ENCODE measurements around the gene AGAP2. TPM values are rescaled to one million over a fixed set of nuclear protein-coding genes. Genes with fewer than 3 reads are reported as not detected.
"Not testable (repeated sequence)": the region's sequence is repeated elsewhere in the genome, so short reads cannot be mapped to it uniquely, and the experiment has no call there.

AGAP2 gene
- total RNA-seq, 1 donor from 2014 or later: 0.29 TPM

GRCh38 chr12:57688931-57689330 lies 49.6 kb downstream of the AGAP2 start:
- H3K9me3 Mint-ChIP-seq (ENCODE audit: low read depth): peaks cover 7% of the 10 kb centered on the region
- H3K4me3 Mint-ChIP-seq (ENCODE audit: low read depth): no peak overlapping the region
- peaks cover 66% of the 10 kb centered on the region for H3K27me3 Mint-ChIP-seq
- H3K27ac Mint-ChIP-seq: no peak overlapping the region
- TF ChIP-seq CTCF (IDR thresholded peaks at IDR 0.05; ENCODE audit: unreplicated experiment): no peak
- H3K4me1 Mint-ChIP-seq (ENCODE audit: low read depth): no peaks in the 10 kb centered on the region
- DNase-seq (ENCODE audit: low spot score, unreplicated experiment): no peak
- H3K36me3 Mint-ChIP-seq (ENCODE audit: insufficient read depth): no peaks in the 10 kb centered on the region

GRCh38 chr12:57687862-57688261 lies 50.7 kb downstream of the AGAP2 start:
- no peak for DNase-seq (ENCODE audit: low spot score, unreplicated experiment)
- TF ChIP-seq CTCF (IDR thresholded peaks at IDR 0.05; ENCODE audit: unreplicated experiment): no peak
- Mint-ChIP-seq H3K27ac (no peak overlapping the region), H3K36me3 (ENCODE audit: insufficient read depth) (no peaks in the 10 kb centered on the region), H3K27me3 (peaks cover 68% of the 10 kb centered on the region), H3K4me3 (ENCODE audit: low read depth) (no peak overlapping the region), H3K4me1 (ENCODE audit: low read depth) (no peaks in the 10 kb centered on the region), H3K9me3 (ENCODE audit: low read depth) (peaks cover 7% of the 10 kb centered on the region)

GRCh38 chr12:57679697-57680096 lies 58.8 kb downstream of the AGAP2 start:
- H3K4me3 Mint-ChIP-seq (ENCODE audit: low read depth): no peak overlapping the region
- DNase-seq (ENCODE audit: low spot score, unreplicated experiment): no peak
- TF ChIP-seq CTCF (IDR thresholded peaks at IDR 0.05; ENCODE audit: unreplicated experiment): no peak
- H3K4me1 Mint-ChIP-seq (ENCODE audit: low read depth): no peaks in the 10 kb centered on the region
- H3K9me3 Mint-ChIP-seq (ENCODE audit: low read depth): peaks cover 5% of the 10 kb centered on the region
- no peak overlapping the region for H3K27ac Mint-ChIP-seq
- H3K27me3 Mint-ChIP-seq: peaks cover 20% of the 10 kb centered on the region
- H3K36me3 Mint-ChIP-seq (ENCODE audit: insufficient read depth): no peaks in the 10 kb centered on the region

- H3K4me3 Mint-ChIP-seq (ENCODE audit: low read depth); H3K9me3 Mint-ChIP-seq (ENCODE audit: low read depth); H3K4me1 Mint-ChIP-seq (ENCODE audit: low read depth); H3K36me3 Mint-ChIP-seq (ENCODE audit: insufficient read depth); DNase-seq (ENCODE audit: low spot score, unreplicated experiment); H3K27ac Mint-ChIP-seq: not testable (repeated sequence)
- H3K27me3 Mint-ChIP-seq: peaks cover 12% of the 10 kb centered on the region
These were observed 60.6 kb downstream of the AGAP2 start for GRCh38 chr12:57677947-57678346.

GRCh38 chr12:57674691-57675090 lies 63.9 kb downstream of the AGAP2 start:
- no peak for TF ChIP-seq CTCF (IDR thresholded peaks at IDR 0.05; ENCODE audit: unreplicated experiment)
- Mint-ChIP-seq H3K4me3 (ENCODE audit: low read depth) (no peak overlapping the region), H3K27ac (no peak overlapping the region), H3K4me1 (ENCODE audit: low read depth) (no peaks in the 10 kb centered on the region), H3K27me3 (peaks cover 7% of the 10 kb centered on the region), H3K36me3 (ENCODE audit: insufficient read depth) (no peaks in the 10 kb centered on the region), H3K9me3 (ENCODE audit: low read depth) (no peaks in the 10 kb centered on the region)
- no peak for DNase-seq (ENCODE audit: low spot score, unreplicated experiment)

Small RNA genes within 50 kb of the gene (microRNA-seq; reads per million reads assigned to microRNA genes)
- gene MIR6759 (ENCODE audit: borderline number of aligned reads, unreplicated experiment): not detected

Other genes with a start within 250 kb of the AGAP2 start
- gene DDIT3, start 218.2 kb downstream of the AGAP2 start, total RNA-seq: 15.7 and 18.5 TPM in 2 replicates
- gene MBD6, start 215.9 kb downstream of the AGAP2 start, total RNA-seq: 158 and 159 TPM in 2 replicates
- gene DCTN2, start 191.6 kb downstream of the AGAP2 start, total RNA-seq: 144 and 153 TPM in 2 replicates
- 2.5 and 2.8 TPM in 2 replicates for gene KIF5A, start 188.7 kb downstream of the AGAP2 start, total RNA-seq
- gene PIP4K2C, start 147.6 kb downstream of the AGAP2 start, total RNA-seq: 38.4 and 39.0 TPM in 2 replicates
- 79.9 and 83.0 TPM in 2 replicates for gene DTX3, start 133.9 kb downstream of the AGAP2 start, total RNA-seq
- gene ARHGEF25, start 127.3 kb downstream of the AGAP2 start, total RNA-seq: 17.0 and 18.4 TPM in 2 replicates
- gene B4GALNT1, start 105.5 kb downstream of the AGAP2 start, total RNA-seq: 0.73 and 1.1 TPM in 2 replicates
- 197 and 204 TPM in 2 replicates for gene OS9, start 44.6 kb downstream of the AGAP2 start, total RNA-seq
- gene TSPAN31, start 6.3 kb upstream of the AGAP2 start, total RNA-seq: 24.2 and 31.3 TPM in 2 replicates
- 194 and 208 TPM in 2 replicates for gene CDK4, start 13.6 kb upstream of the AGAP2 start, total RNA-seq
- 33.8 and 34.3 TPM in 2 replicates for gene MARCHF9, start 16.4 kb upstream of the AGAP2 start, total RNA-seq
- 2.0 and 2.5 TPM in 2 replicates for gene CYP27B1, start 28.3 kb upstream of the AGAP2 start, total RNA-seq
- gene METTL1, start 33.4 kb upstream of the AGAP2 start, total RNA-seq: 23.3 and 27.5 TPM in 2 replicates
- gene EEF1AKMT3, start 33.9 kb upstream of the AGAP2 start, total RNA-seq: 5.6 and 6.7 TPM in 2 replicates
- 25.7 and 30.0 TPM in 2 replicates for gene TSFM, start 44.0 kb upstream of the AGAP2 start, total RNA-seq
- gene AVIL, start 80.0 kb upstream of the AGAP2 start, total RNA-seq: 3.9 and 4.4 TPM in 2 replicates
- 134 and 145 TPM in 2 replicates for gene CTDSP2, start 108.0 kb upstream of the AGAP2 start, total RNA-seq
- 6.0 and 6.6 TPM in 2 replicates for gene ATP23, start 202.8 kb upstream of the AGAP2 start, total RNA-seq

Data from progenitor cell of endocrine pancreas (in vitro differentiated cells).